OCI-M2 (cell line): Measurements from ENCODE around the gene API5.

ENCODE experiments used
- DNase-seq: peaks from one replicate; lab custom pipeline; 2025; ENCODE audit not compliant: unreplicated experiment; lab: John Stamatoyannopoulos, UW

API5 gene

GRCh38 chr11:43359422-43359818, 47.6 kb downstream of the API5 start:
- no peak for DNase-seq

- no peak for DNase-seq
These were observed 48.7 kb downstream of the API5 start for GRCh38 chr11:43360361-43361032.

- no peak for DNase-seq
These were observed 54.9 kb downstream of the API5 start for GRCh38 chr11:43366677-43367076.

- no peak for DNase-seq
These were observed 55.8 kb downstream of the API5 start for GRCh38 chr11:43367382-43368178.

- DNase-seq, result no peak
These were observed 64.3 kb downstream of the API5 start for GRCh38 chr11:43376065-43376464.

GRCh38 chr11:43376594-43376993, 64.8 kb downstream of the API5 start:
- no peak for DNase-seq

- DNase-seq, result no peak
These were observed 65.6 kb downstream of the API5 start for GRCh38 chr11:43377389-43377788.

- DNase-seq, result no peak
These were observed 67.1 kb downstream of the API5 start for GRCh38 chr11:43378897-43379296.

- no peak for DNase-seq
These were observed 70.0 kb downstream of the API5 start for GRCh38 chr11:43381802-43382201.

GRCh38 chr11:43382614-43383013, 70.8 kb downstream of the API5 start:
- no peak for DNase-seq

- no peak for DNase-seq
These were observed 72.6 kb downstream of the API5 start for GRCh38 chr11:43384393-43384792.

GRCh38 chr11:43392713-43393112, 80.9 kb downstream of the API5 start:
- DNase-seq, result no peak

GRCh38 chr11:43393765-43394355, 82.1 kb downstream of the API5 start:
- DNase-seq, result no peak
